GM12874 (cell line): ENCODE measurements around the gene SHISAL2A.

Experiments used
- TF ChIP-seq, protein P1 (sequence below): IDR thresholded peaks from 2 replicates; pipeline ENCODE4 v1.5.1; 2011; ENCODE audit warnings: low read depth, mild to moderate bottlenecking, control low read depth, low read length, moderate library complexity; ENCODE audit not compliant: insufficient read depth

Gene SHISAL2A

DNA sequence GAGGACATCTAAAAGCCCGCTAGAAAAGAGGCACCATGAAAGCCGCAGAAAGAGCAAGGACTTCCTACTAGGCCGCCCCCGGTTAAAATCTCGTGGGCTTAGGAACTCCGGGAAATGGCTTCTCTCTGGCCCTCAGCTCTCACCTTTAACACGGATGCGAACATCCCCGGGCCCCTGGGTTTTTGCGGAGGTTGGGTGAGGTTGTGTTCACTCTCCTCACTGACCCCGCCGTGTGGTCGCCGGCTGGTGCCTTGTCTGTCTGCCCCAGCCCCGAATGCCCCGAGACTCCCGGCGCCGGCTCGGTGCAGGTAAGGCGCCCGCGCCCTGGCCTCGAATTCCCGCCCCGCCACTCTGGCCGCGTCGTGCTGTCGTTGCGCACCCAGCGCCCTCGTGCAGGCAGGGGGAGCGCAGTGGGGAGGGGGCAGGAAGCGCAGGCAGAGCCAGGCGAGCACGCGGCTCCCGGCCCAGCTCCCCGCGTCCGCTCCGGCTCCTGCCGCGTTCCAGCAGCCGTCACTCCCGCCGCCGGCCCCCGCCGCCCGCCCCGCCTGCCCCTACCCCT lies at the start of gene SHISAL2A:
SHISAL2A (plus strand) TSS at position 437 of the 559 bp plus-strand sequence. CDS start 326 bp downstream, outside the sequence.
- TF ChIP-seq, protein P1, sequence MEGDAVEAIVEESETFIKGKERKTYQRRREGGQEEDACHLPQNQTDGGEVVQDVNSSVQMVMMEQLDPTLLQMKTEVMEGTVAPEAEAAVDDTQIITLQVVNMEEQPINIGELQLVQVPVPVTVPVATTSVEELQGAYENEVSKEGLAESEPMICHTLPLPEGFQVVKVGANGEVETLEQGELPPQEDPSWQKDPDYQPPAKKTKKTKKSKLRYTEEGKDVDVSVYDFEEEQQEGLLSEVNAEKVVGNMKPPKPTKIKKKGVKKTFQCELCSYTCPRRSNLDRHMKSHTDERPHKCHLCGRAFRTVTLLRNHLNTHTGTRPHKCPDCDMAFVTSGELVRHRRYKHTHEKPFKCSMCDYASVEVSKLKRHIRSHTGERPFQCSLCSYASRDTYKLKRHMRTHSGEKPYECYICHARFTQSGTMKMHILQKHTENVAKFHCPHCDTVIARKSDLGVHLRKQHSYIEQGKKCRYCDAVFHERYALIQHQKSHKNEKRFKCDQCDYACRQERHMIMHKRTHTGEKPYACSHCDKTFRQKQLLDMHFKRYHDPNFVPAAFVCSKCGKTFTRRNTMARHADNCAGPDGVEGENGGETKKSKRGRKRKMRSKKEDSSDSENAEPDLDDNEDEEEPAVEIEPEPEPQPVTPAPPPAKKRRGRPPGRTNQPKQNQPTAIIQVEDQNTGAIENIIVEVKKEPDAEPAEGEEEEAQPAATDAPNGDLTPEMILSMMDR = no peak

DNA sequence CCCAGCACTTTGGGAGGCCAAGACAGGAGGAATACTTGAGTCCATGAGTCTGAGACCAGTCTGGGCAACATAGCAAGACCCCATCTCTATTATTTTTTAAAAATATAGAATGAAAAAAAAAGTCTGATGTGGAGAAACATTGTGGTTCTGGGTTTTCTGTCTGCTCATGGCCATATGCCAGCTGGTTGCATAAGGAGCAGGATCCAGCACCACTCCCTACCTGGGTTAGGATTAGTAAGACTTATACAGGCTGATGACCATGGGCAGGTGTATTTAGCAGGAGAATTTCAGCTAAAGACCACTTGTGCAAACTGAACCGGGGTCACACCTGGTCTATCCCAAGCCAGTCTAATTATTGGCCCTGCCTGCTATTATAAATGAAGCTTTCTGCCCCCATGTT lies 47.5 kb upstream of the SHISAL2A start:
- TF ChIP-seq, protein P1 = no peak

DNA sequence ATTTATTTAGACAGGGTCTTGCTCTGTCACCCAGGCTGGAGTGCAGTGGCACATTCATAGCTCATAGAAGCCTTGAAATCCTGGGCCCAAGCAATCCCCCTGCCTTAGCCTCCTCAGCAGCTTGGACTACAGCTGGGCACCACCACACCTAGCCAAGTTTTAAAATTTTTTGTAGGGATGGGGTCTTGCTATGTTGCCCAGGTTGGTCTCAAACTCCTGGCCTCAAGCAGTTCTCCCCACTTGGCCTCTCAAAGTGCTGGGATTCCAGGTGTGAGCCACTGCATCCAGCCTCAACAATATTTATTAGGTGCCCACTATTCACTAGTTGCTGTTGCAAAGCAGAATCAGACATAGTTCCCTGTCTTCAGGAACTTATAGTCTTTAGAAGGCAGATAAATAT lies 44.9 kb upstream of the SHISAL2A start:
- TF ChIP-seq, protein P1 = no peak

DNA sequence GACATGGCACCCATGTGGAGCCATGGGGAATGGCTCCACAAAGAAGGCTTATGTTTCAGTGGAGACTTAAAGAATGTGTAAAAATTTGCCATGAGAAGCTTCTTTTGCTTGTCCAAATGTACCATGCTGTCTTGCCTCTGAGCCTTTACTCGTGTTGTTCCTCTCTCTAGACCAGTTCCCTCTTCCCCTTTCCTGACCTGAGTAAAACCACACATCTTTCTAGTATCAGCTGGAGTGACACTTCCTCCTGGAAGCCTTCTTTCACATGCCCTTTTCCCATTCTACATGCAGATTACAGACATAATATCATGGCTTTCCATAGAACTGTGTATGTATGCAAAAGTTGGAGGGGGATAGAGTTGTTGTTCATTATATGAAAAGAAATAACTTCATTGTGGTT lies 44.4 kb upstream of the SHISAL2A start:
- TF ChIP-seq, protein P1 = no peak

DNA sequence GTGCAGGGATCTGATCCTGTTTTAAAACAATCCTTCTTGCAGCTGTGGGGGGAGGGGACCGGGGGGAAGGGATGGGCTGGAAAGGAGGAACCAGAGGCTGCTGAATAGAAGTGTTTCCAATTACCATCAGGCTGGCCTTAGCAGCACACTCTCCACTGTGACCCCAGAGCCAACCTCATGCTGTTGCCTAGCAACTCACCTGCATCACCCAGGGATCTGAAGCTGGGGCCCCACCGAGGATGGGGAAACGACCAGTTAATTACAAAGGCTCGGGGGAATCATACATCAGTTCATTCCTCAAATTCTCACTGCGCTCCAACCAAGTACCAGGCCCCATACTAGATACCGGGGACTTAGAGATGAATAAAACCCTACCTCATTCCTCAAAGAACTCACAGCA lies 42.7 kb upstream of the SHISAL2A start:
- TF ChIP-seq, protein P1 = no peak

DNA sequence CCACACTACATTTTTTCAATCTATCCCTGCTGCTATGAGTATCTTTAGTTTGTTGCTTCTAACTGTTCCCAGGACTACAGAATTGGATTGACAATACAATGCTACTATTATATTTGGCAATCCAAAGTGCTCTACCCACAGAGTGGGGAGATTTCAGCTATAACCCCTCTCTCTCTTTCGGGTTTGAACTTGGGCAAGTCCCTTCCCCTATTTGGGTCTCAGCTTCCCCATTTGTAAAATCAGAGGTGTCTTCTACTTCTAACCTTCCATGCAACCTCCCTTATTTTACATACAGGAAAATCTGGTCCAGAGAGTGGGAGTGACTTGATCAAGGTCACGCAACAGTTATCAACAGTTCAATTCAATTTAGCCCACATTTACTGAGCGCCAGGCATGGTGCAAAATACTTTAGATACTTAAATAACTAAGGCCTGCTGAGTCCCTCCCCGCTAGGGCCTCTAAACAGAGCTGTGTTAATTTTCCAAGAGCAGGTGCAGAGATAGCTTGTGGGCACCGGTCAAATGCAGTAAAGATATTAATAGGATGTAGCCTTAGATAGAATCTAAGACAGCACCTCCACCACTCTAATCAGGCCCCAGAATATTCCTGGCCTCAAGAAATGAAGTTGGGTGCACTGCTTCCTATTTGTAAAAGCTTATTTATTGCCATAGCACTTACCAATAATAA lies 40.2 kb upstream of the SHISAL2A start:
- TF ChIP-seq, protein P1 = no peak

DNA sequence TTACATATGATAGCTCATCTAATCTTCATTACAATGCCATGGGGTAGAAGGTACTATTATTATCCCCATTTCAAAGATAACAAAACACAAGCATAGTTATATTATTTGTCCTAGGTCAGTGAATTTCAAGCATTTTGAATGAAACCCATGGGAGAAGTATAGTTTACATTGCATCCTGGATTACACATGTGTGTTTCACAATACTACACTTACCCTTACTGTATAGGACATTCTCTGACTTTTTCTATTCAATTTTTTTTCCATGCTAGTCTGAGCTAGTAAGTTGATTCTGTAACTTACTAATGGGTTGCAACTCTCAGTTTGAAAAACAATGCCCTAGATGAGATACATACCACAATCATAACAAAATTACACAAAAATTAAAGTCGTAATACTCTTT lies 39.5 kb upstream of the SHISAL2A start:
- TF ChIP-seq, protein P1 = no peak
